ENCODE measurements around the gene PALM3.

PALM3 gene, protein sequence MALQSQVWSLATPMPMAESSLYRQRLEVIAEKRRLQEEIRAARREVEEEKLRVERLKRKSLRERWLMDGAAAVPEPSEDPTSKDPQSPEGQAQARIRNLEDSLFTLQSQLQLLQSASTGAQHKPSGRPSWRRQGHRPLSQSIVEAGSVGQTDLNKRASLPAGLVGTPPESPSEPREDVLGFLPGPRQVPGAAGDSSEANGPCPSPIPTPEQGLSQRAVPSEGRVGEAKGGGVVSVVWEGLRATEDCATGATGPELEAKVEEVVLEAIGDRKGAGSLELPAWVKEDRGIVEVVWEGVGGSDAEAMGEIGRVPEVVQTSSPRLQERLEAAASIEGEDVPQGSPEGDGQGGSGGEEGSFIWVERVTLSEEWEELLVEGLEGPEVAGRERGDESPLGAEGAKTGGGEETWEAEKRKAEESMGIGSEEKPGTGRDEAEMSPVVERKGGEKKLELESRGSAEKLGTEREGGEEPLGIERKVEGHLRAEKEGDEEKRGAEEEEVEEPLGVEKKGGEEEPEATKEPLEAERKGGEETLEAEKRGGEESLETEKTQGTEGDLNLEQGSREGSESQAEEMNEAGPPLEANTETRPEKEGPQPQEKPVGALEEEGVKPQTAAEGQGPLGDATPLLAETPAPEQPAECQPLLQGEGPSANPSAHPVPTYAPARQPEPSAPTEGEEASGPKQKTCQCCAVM

DNA sequence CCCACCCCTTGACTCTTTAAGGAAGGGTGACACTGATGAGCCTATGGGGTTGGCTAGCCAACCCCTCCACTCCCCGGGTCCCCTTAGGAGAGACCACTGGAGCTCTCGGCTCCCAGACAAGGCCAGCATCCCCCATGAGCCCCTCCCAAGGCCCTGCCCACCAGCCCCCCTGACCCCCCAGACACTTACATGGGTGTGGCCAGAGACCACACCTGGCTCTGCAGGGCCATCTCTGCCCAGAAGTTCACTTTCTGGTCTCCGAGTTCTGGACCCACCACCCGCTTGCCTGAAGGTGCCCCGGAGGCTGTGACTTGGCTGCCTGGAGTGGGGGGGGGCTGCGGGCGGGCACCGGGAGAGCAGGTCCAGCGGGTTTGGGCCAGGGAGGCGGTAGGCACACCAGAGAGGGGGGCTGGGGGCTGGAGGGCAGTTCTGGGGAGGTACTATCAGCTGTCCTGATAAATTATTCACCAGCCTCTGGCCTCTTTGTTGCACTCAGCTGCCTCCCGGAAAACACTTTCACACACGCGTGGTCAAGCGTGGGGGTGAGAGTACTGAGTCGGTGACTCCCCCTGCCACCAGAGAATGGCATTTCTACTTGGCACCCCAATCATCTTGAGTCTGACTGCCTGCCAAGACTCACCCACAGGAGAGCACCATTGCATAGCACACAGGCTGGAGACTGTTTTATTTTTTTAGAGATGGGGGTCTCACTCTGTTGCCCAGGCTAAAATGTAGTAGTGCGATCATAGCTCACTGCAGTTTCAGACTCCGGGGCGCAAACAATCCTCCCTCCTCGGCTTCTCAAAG is at the start of gene PALM3:
PALM3 (minus strand) TSS at position 326 of the 807 bp plus-strand sequence; CDS start at position 230, 96 bp downstream.
- no peak within 1 kb of the TSS for H3K4me3 ChIP-seq (replicated peaks in 1 of 2; ENCODE audit: low read depth in 2 of 2, low read length in 2 of 2)
- no peak for DNase-seq (ENCODE audit: low read depth in 2 of 2)
- TF ChIP-seq, protein P1, sequence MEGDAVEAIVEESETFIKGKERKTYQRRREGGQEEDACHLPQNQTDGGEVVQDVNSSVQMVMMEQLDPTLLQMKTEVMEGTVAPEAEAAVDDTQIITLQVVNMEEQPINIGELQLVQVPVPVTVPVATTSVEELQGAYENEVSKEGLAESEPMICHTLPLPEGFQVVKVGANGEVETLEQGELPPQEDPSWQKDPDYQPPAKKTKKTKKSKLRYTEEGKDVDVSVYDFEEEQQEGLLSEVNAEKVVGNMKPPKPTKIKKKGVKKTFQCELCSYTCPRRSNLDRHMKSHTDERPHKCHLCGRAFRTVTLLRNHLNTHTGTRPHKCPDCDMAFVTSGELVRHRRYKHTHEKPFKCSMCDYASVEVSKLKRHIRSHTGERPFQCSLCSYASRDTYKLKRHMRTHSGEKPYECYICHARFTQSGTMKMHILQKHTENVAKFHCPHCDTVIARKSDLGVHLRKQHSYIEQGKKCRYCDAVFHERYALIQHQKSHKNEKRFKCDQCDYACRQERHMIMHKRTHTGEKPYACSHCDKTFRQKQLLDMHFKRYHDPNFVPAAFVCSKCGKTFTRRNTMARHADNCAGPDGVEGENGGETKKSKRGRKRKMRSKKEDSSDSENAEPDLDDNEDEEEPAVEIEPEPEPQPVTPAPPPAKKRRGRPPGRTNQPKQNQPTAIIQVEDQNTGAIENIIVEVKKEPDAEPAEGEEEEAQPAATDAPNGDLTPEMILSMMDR (IDR thresholded peaks at IDR 0.05; ENCODE audit: low read depth, low read length): no peak

DNA sequence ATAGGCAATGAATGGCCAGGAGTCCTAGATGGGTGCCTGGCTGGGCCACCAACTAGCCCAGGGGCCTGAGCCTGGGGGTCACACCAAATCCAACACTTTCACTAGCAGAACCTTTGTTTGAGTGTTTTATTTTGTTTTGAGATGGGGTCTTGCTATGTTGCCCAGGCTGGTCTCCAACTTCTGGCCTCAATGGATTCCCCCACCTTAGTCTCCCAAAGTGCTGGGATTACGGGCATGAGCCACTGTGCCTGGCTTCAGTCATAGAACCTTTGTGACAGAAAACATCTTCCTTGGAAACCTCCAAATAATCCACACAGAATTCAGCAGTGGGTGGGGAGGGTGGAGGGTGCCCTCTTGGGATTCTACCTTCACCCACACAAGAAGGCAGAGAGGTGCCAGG is 49.6 kb upstream of the PALM3 start:
- TF ChIP-seq, protein P1 (IDR thresholded peaks at IDR 0.05; ENCODE audit: low read depth, low read length): no peak
- DNase-seq (ENCODE audit: low read depth in 2 of 2): no peak
- no peak overlapping the region for H3K4me3 ChIP-seq (replicated peaks in 1 of 2; ENCODE audit: low read depth in 2 of 2, low read length in 2 of 2)

DNA sequence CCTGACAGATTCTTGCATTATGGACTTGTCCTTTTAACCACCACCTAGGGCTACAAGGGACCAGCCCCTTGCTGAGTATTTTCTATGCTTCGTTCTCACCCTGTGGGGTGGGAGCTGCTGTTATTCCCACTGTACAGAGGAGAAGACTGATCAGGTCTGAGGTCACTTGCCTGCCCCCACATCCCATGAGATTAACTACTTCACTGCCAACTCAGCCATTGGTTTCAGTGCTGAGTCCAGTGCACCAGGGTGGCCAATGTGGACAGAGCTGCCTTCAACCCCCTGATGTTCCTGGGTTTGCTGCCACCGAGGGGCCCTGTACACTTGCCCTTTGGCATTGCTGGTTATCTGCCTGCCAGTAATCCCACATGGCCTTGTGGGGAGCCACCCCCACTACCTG is 48.8 kb upstream of the PALM3 start:
- no peak overlapping the region for H3K4me3 ChIP-seq (replicated peaks in 1 of 2; ENCODE audit: low read depth in 2 of 2, low read length in 2 of 2)
- TF ChIP-seq, protein P1 (IDR thresholded peaks at IDR 0.05; ENCODE audit: low read depth, low read length): no peak
- DNase-seq (ENCODE audit: low read depth in 2 of 2): no peak

DNA sequence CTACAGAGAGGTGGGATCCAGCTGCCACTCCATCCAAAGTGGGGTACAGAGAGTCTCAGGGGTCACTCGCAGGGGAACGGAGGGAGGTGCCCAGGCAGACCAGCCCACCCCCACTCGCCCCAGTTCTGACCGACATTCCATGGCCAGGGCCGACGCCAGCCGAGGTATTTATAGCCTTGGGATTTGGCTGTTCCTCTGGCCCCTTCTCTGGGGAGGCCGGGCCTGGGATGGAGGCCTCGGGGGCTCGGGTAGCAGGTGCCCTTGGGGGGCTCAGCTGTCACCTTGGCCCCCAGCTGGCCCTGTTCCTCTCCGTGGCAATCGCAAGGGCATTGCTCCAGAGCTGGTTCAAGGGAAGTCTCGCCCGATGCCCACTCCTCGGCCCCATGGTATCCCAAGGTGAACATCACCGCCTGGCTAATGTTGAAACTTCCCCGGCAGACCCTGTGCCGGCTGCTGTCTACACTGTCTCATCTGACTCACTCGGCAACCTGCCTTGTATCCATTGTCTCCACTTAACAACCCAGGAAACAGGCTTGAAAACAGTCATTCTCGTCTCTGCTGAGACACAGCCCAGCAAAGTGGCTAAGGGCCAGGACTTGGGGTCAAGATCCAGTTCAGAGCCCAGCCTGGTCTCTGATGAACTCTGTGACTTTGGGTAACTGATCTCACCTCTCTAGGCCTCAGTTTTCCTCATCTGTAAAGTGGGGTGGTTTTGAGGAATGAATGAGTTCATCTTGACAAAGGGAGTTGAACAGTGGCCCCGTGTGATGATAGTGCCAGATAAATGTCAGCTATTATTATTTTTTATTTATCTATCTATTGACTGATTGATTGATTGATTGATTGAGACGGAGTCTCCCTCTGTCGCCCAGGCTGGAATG is 45.9 kb upstream of the PALM3 start:
- peak; percentile 59 to 91 for DNase-seq (ENCODE audit: low read depth in 2 of 2)
- TF ChIP-seq, protein P1 (IDR thresholded peaks at IDR 0.05; ENCODE audit: low read depth, low read length): no peak
- H3K4me3 ChIP-seq (replicated peaks in 1 of 2; ENCODE audit: low read depth in 2 of 2, low read length in 2 of 2): no peak overlapping the region

DNA sequence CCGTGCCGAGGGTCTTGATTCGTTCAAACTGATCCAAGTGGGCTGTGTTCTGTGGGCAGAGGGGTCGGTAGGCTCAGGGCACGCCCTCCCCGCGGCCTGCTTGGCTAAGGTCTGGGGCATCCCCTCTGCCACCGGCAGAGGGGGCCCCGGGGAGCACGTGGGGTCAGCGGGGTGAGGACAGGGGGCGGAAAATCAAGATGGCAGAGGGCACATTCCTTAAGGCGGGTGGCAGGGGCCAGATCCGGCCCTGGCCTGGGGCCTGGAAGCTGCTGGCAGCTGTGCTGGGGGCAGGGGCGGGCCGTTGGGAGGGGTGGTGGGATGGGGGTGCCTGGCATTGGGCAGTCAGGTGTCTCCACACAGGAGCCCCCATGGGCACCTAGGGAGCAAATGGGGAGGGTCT is 45.0 kb upstream of the PALM3 start:
- no peak for DNase-seq (ENCODE audit: low read depth in 2 of 2)
- TF ChIP-seq, protein P1 (IDR thresholded peaks at IDR 0.05; ENCODE audit: low read depth, low read length): no peak
- no peak overlapping the region for H3K4me3 ChIP-seq (replicated peaks in 1 of 2; ENCODE audit: low read depth in 2 of 2, low read length in 2 of 2)

DNA sequence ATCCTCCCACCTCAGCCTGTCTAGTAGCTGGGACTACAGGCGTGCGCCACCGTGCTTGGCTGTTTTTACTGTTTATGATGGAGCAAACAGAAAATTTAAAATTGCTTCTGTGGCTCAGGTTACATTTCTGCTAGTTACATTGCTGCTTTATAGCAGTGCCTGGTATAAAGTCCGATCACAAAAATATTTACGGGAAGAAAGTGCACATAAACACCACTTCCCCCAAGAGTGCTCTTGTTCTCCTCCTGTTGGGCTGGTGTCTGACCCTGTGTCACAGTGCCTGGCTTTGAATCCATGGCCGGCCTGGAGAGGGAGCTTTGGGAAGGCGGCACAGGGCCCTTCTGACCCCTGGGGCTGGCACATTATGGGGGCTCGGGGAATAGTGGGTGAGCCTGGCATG is 43.8 kb upstream of the PALM3 start:
- no peak overlapping the region for H3K4me3 ChIP-seq (replicated peaks in 1 of 2; ENCODE audit: low read depth in 2 of 2, low read length in 2 of 2)
- TF ChIP-seq, protein P1 (IDR thresholded peaks at IDR 0.05; ENCODE audit: low read depth, low read length): no peak
- DNase-seq (ENCODE audit: low read depth in 2 of 2): no peak
